GM20000 (cell line): ENCODE measurements around the gene MAP3K10.
"Not testable (repeated sequence)": the region's sequence is repeated elsewhere in the genome, so short reads cannot be mapped to it uniquely, and the experiment has no call there.

Experiments used
- DNase-seq: peaks from one replicate; pipeline ENCODE4 v3.0.0; 2012; ENCODE audit warnings: low spot score
- CTCF ChIP-seq: IDR thresholded peaks from 2 replicates; pipeline ENCODE4 v1.5.1; 2012; ENCODE audit warnings: mild to moderate bottlenecking, control low read depth; ENCODE audit errors: extremely low read depth, missing control alignments

Gene MAP3K10

GRCh38 chr19:40190891-40191835, at the start of gene MAP3K10:
TSS of gene MAP3K10 (plus strand) at chr19:40191426. CDS start at chr19:40192032, 606 bp downstream.
- no peak for TF ChIP-seq CTCF
- peak; percentile 94 for DNase-seq

GRCh38 chr19:40141551-40141950, 49.7 kb upstream of the MAP3K10 start:
- no peak for TF ChIP-seq CTCF
- DNase-seq, result no peak

- DNase-seq, result peak; percentile 48
- no peak for TF ChIP-seq CTCF
These were observed 47.6 kb upstream of the MAP3K10 start for GRCh38 chr19:40143612-40144011.

GRCh38 chr19:40144151-40144550, 47.1 kb upstream of the MAP3K10 start:
- no peak for DNase-seq
- no peak for TF ChIP-seq CTCF

- TF ChIP-seq CTCF, result no peak
- no peak for DNase-seq
These were observed 46.1 kb upstream of the MAP3K10 start for GRCh38 chr19:40144947-40145748.

- not testable (repeated sequence) for DNase-seq
These were observed 45.5 kb upstream of the MAP3K10 start for GRCh38 chr19:40145749-40146029.

GRCh38 chr19:40147338-40147692, 43.9 kb upstream of the MAP3K10 start:
- no peak for DNase-seq
- TF ChIP-seq CTCF, result no peak
